ENCODE results near the gene HRNR. TPM values are rescaled to one million over a fixed set of nuclear protein-coding genes. Genes with fewer than 3 reads are reported as not detected.

HRNR gene
- total RNA-seq, 1 donor from 2014 or later = not detected

DNA sequence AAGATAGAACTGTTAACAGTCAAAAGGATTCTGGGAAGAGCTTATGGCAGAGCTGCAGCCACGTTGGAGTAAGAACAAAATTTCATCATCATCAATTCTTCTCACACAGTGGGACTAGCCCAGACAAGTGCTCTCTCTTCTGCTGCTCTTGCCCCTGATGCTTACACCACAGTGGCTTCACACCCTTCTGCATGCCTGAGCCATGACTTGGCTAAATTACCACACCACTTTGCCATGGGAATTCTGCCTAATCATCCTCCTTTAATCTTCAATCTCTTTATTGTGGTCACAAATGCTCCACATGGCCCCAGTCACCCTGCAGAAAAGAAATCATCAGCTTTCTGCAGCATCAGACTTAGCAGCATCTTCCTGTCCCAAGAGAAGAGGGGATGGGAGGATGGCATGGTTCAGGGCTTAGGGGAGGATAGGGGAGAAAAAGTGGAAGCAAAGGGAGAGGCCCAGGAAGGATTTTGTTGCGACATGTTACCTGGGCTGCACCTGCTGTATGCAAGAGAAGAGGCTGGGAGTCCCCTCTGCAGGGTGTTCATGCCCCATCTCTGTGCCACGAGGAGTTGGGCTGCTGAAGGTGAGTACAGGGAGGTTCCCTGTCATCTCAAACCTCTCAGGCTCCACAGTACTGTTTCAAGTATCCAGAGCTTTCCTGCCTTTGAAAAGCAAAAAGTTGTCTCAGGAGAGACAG lies 56.0 kb downstream of the HRNR start:
- Mint-ChIP-seq H3K27ac (ENCODE audit: unreplicated experiment) (no peak overlapping the region), H3K4me3 (ENCODE audit: unreplicated experiment) (no peak overlapping the region), H3K36me3 (ENCODE audit: low read depth, unreplicated experiment) (no peaks in the 10 kb centered on the region), H3K9me3 (ENCODE audit: unreplicated experiment) (no peaks in the 10 kb centered on the region), H3K4me1 (ENCODE audit: unreplicated experiment) (peaks cover 24% of the 10 kb centered on the region), H3K27me3 (ENCODE audit: unreplicated experiment) (peaks cover 1% of the 10 kb centered on the region)
- DNase-seq (ENCODE audit: low spot score) = no peak
- TF ChIP-seq, protein P1, sequence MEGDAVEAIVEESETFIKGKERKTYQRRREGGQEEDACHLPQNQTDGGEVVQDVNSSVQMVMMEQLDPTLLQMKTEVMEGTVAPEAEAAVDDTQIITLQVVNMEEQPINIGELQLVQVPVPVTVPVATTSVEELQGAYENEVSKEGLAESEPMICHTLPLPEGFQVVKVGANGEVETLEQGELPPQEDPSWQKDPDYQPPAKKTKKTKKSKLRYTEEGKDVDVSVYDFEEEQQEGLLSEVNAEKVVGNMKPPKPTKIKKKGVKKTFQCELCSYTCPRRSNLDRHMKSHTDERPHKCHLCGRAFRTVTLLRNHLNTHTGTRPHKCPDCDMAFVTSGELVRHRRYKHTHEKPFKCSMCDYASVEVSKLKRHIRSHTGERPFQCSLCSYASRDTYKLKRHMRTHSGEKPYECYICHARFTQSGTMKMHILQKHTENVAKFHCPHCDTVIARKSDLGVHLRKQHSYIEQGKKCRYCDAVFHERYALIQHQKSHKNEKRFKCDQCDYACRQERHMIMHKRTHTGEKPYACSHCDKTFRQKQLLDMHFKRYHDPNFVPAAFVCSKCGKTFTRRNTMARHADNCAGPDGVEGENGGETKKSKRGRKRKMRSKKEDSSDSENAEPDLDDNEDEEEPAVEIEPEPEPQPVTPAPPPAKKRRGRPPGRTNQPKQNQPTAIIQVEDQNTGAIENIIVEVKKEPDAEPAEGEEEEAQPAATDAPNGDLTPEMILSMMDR (IDR thresholded peaks at IDR 0.05; ENCODE audit: unreplicated experiment) = no peak

DNA sequence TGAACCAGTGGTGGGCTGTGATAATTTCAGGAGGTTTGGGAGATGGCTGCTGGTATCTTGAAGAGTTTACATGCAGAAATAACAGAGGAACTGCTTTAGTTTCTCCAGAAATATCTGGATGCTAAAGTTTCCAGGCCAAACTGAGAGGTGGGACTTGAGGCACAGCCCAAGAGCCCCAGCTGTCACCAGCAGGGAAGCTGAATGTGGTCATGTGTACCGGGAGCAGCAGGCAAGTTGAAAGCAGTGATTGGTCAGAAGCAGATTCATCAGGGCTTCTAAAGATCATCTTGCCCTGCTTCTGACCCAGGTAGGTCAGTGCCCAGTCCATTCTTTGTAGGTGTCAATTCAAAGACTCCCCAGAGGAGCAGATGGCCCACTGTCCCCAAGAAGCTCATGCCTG lies 57.0 kb downstream of the HRNR start:
- H3K4me3 Mint-ChIP-seq (ENCODE audit: unreplicated experiment) = no peak overlapping the region
- TF ChIP-seq, protein P1 (IDR thresholded peaks at IDR 0.05; ENCODE audit: unreplicated experiment) = no peak
- H3K27me3 Mint-ChIP-seq (ENCODE audit: unreplicated experiment) = peaks cover 1% of the 10 kb centered on the region
- H3K36me3 Mint-ChIP-seq (ENCODE audit: low read depth, unreplicated experiment) = no peaks in the 10 kb centered on the region
- DNase-seq (ENCODE audit: low spot score) = no peak
- H3K27ac Mint-ChIP-seq (ENCODE audit: unreplicated experiment) = no peak overlapping the region
- peaks cover 25% of the 10 kb centered on the region for H3K4me1 Mint-ChIP-seq (ENCODE audit: unreplicated experiment)
- no peaks in the 10 kb centered on the region for H3K9me3 Mint-ChIP-seq (ENCODE audit: unreplicated experiment)

DNA sequence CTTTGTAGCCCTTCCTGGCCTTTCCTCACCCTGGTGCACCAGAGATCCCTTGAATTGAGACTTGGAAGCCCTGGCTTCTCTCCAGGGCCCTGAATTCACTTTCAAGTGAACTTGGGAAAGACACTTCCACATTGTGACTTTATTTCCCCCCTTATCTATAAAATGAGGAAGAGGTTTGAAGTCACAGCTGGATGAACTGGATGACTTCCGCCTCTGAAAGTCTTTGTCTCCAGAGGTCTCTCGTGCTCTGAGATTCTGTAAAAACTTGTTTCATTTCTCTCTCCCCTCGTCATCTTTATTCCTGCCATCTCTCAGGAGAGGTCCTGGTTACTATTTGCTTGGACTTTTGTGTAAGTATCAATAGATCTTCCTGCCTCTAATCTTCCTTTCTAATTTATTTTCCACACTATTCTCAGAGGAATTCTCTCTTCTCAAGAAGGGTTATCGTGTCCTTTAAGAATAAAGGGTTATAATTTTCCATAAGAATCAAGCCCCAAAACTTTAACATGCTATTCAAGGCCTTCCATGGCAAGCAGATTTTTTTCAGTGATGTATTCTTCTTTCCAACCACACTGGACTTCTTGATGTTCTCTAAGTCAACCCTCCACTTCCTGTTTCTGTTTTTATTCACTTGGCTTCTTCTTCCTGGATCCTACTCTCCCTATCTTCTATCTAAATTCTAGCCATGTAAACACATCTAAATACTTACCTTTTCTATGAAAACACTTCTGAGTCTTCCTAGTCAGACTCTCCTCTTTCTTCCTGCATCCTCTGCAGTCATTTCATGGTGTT lies 58.5 kb downstream of the HRNR start:
- TF ChIP-seq, protein P1 (IDR thresholded peaks at IDR 0.05; ENCODE audit: unreplicated experiment) = no peak
- H3K36me3 Mint-ChIP-seq (ENCODE audit: low read depth, unreplicated experiment) = no peaks in the 10 kb centered on the region
- H3K9me3 Mint-ChIP-seq (ENCODE audit: unreplicated experiment) = no peaks in the 10 kb centered on the region
- DNase-seq (ENCODE audit: low spot score) = no peak
- no peak overlapping the region for H3K27ac Mint-ChIP-seq (ENCODE audit: unreplicated experiment)
- peaks cover 25% of the 10 kb centered on the region for H3K4me1 Mint-ChIP-seq (ENCODE audit: unreplicated experiment)
- peaks cover 3% of the 10 kb centered on the region for H3K27me3 Mint-ChIP-seq (ENCODE audit: unreplicated experiment)
- no peak overlapping the region for H3K4me3 Mint-ChIP-seq (ENCODE audit: unreplicated experiment)

- no peaks in the 10 kb centered on the region for H3K9me3 Mint-ChIP-seq (ENCODE audit: unreplicated experiment)
- H3K4me3 Mint-ChIP-seq (ENCODE audit: unreplicated experiment) = no peak overlapping the region
- H3K27ac Mint-ChIP-seq (ENCODE audit: unreplicated experiment) = no peak overlapping the region
- no peaks in the 10 kb centered on the region for H3K36me3 Mint-ChIP-seq (ENCODE audit: low read depth, unreplicated experiment)
- H3K27me3 Mint-ChIP-seq (ENCODE audit: unreplicated experiment) = peaks cover 3% of the 10 kb centered on the region
- DNase-seq (ENCODE audit: low spot score) = no peak
- TF ChIP-seq, protein P1 (IDR thresholded peaks at IDR 0.05; ENCODE audit: unreplicated experiment) = no peak
- peaks cover 25% of the 10 kb centered on the region for H3K4me1 Mint-ChIP-seq (ENCODE audit: unreplicated experiment)
Measured at GRCh38 chr1:152164517-152165136, 59.4 kb downstream of the HRNR start.

Data from endothelial cell (in vitro differentiated cells).